ENCODE results near the gene PIGT. TPM values are rescaled to one million over a fixed set of nuclear protein-coding genes. Genes with fewer than 3 reads are reported as not detected.

Gene PIGT
- total and polyA plus RNA-seq, 2 of the 13 experiments (the other 11 are each of a cell fraction or from before 2014, with no cell fraction given): 65.9 to 74.1 TPM

DNA sequence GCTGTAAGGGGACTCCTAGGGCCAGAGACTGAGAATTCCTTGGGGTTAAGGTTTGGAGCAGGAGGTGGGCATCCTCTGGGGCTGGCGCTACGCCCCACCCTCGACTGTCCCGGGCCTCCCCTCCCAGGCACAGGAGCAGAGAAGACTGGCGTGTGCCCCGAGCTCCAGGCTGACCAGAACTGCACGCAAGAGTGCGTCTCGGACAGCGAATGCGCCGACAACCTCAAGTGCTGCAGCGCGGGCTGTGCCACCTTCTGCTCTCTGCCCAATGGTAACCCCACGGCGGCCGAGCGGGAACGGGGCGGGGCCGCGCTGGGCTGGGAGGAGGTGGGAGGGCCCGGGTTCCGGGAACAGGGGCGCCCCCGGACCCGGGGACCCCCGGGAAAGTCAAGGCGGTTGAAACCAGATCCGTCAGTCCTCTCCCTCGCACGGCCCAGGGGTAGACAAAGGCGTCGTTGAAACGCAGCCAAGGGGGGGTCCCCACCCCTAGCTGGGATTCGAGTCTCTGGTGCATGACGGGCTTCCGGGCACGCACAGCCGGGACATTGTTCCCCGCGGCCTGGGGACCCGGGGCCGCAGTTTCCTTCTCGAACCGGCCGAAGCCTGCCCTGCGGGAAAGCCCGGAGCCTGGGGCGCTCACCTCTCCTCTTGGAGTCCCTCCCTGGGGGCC, 54.5 kb downstream of the PIGT start (continued):
- TF ChIP-seq, protein P1, sequence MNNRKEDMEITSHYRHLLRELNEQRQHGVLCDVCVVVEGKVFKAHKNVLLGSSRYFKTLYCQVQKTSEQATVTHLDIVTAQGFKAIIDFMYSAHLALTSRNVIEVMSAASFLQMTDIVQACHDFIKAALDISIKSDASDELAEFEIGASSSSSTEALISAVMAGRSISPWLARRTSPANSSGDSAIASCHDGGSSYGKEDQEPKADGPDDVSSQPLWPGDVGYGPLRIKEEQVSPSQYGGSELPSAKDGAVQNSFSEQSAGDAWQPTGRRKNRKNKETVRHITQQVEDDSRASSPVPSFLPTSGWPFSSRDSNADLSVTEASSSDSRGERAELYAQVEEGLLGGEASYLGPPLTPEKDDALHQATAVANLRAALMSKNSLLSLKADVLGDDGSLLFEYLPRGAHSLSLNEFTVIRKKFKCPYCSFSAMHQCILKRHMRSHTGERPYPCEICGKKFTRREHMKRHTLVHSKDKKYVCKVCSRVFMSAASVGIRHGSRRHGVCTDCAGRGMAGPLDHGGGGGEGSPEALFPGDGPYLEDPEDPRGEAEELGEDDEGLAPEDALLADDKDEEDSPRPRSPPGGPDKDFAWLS (CRISPR knock-in tag; IDR thresholded peaks at IDR 0.05; ENCODE audit: borderline replicate concordance): 0 out of 2 replicates have a peak, but pooled peaks have one; percentile 72
- TF ChIP-seq ZNF891 (CRISPR knock-in tag; IDR thresholded peaks at IDR 0.05) (no peak), ATM (IDR thresholded peaks at IDR 0.05; ENCODE audit: borderline replicate concordance) (no peak), NRL (CRISPR knock-in tag; IDR thresholded peaks at IDR 0.05; ENCODE audit: borderline replicate concordance) (peak; percentile 61; the same call in 1 of the 2 replicates), NKX3-1 (CRISPR knock-in tag; IDR thresholded peaks at IDR 0.05) (no peak), ELF4 (CRISPR knock-in tag; IDR thresholded peaks at IDR 0.05; ENCODE audit: borderline replicate concordance) (no peak), SMAD9 (CRISPR knock-in tag; IDR thresholded peaks at IDR 0.05) (no peak), KDM5B (CRISPR knock-in tag; IDR thresholded peaks at IDR 0.05; ENCODE audit: borderline replicate concordance) (no peak; the same call in 1 of the 2 replicates), ETV5 (CRISPR knock-in tag; IDR thresholded peaks at IDR 0.05; ENCODE audit: borderline replicate concordance) (0 out of 2 replicates have a peak, but pooled peaks have one; percentile 31), ZNF672 (CRISPR knock-in tag; IDR thresholded peaks at IDR 0.05) (no peak), RFX5 (IDR thresholded peaks at IDR 0.05; ENCODE audit: low read depth, low read length) (no peak), ZBTB8A (CRISPR knock-in tag; IDR thresholded peaks at IDR 0.05; ENCODE audit: borderline replicate concordance, low read depth) (no peak), GTF3A (CRISPR knock-in tag; conservative IDR thresholded peaks at IDR 0.05) (no peak), ZNF251 (CRISPR knock-in tag; IDR thresholded peaks at IDR 0.05) (no peak), LCORL (IDR thresholded peaks at IDR 0.05) (no peak), LCORL (CRISPR knock-in tag; IDR thresholded peaks at IDR 0.05) (no peak), ZNF644 (CRISPR knock-in tag; IDR thresholded peaks at IDR 0.05; ENCODE audit: low read depth) (no peak), ZFYVE20 (CRISPR knock-in tag; IDR thresholded peaks at IDR 0.05; ENCODE audit: borderline replicate concordance, low read depth) (no peak), ZNF432 (CRISPR knock-in tag; IDR thresholded peaks at IDR 0.05; ENCODE audit: borderline replicate concordance) (no peak), FOSL1 (CRISPR knock-in tag; IDR thresholded peaks at IDR 0.05; ENCODE audit: borderline replicate concordance) (no peak), GTF2F1 (IDR thresholded peaks at IDR 0.05; ENCODE audit: low read length) (no peak), CHD2 (IDR thresholded peaks at IDR 0.05; ENCODE audit: low read depth, low read length) (no peak)
- TF ChIP-seq, protein P2, sequence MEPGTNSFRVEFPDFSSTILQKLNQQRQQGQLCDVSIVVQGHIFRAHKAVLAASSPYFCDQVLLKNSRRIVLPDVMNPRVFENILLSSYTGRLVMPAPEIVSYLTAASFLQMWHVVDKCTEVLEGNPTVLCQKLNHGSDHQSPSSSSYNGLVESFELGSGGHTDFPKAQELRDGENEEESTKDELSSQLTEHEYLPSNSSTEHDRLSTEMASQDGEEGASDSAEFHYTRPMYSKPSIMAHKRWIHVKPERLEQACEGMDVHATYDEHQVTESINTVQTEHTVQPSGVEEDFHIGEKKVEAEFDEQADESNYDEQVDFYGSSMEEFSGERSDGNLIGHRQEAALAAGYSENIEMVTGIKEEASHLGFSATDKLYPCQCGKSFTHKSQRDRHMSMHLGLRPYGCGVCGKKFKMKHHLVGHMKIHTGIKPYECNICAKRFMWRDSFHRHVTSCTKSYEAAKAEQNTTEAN (CRISPR knock-in tag; conservative IDR thresholded peaks at IDR 0.05): no peak
- TF ChIP-seq, protein P3, sequence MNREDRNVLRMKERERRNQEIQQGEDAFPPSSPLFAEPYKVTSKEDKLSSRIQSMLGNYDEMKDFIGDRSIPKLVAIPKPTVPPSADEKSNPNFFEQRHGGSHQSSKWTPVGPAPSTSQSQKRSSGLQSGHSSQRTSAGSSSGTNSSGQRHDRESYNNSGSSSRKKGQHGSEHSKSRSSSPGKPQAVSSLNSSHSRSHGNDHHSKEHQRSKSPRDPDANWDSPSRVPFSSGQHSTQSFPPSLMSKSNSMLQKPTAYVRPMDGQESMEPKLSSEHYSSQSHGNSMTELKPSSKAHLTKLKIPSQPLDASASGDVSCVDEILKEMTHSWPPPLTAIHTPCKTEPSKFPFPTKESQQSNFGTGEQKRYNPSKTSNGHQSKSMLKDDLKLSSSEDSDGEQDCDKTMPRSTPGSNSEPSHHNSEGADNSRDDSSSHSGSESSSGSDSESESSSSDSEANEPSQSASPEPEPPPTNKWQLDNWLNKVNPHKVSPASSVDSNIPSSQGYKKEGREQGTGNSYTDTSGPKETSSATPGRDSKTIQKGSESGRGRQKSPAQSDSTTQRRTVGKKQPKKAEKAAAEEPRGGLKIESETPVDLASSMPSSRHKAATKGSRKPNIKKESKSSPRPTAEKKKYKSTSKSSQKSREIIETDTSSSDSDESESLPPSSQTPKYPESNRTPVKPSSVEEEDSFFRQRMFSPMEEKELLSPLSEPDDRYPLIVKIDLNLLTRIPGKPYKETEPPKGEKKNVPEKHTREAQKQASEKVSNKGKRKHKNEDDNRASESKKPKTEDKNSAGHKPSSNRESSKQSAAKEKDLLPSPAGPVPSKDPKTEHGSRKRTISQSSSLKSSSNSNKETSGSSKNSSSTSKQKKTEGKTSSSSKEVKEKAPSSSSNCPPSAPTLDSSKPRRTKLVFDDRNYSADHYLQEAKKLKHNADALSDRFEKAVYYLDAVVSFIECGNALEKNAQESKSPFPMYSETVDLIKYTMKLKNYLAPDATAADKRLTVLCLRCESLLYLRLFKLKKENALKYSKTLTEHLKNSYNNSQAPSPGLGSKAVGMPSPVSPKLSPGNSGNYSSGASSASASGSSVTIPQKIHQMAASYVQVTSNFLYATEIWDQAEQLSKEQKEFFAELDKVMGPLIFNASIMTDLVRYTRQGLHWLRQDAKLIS (CRISPR knock-in tag; IDR thresholded peaks at IDR 0.05): no peak

Measured in HepG2 (cell line).